ENCODE measurements around the gene EIF4B. TPM values are rescaled to one million over a fixed set of nuclear protein-coding genes. Genes with fewer than 3 reads are reported as not detected.

The EIF4B gene
- total and polyA plus RNA-seq, 8 donors, result 72.8 to 522 (median 418) TPM

DNA sequence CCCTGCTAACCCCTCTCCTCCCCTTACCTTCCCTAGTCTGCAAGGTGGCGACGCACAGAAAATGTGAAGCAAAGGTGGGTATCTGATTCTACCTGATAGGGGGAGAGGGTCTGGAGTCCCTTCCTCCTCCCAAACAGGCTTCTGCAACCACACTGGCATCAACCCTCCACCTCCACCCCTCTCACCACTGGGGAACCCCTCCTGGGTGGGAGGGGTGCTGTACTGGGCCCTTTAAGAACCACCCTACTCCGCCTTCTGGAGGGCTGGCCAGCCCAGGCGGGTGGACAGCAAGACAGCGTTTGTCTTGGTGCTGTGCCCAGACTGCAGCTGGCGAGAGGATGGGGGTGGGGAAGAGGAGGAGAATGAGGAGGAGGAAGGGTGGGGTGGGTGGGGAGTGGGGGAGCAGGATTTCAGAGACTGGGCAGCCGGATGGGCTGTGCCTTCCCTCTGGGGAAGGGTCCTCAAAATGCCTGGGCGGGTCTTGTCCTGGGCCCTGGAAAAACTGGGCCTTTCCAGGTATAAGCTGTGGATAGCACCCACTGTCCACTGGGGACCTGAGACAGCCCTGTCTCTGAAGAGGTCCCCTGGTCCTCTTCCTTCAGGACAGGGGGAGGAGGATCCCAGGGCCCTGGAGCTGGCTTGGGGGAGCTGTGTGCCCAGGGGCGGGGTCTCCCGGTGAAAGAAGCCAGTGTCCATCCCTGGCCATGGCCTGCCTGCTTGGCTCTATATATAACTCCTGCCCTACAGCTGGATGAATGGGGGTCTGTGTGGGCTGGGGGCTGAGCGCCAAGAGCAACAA is 46.4 kb downstream of the EIF4B start:
- FAIRE-seq (no peak), DNase-seq (peak; percentile 89 to 96 (median 94)), ATAC-seq (peak; percentile 39 to 48 (median 45))
- WGBS, 2 donors, result 17 to 18% methylated on average over 11 of the region's 11 CpGs
- H3K36me3 ChIP-seq, result no peaks in the 10 kb centered on the region
- peak overlapping the region in 3 of 4 donors; percentile 6 to 59 (median 40) for H3K4me3 ChIP-seq
- H3K27ac ChIP-seq, result peak overlapping the region; percentile 82 to 99 (median 98)
- peaks cover 40 to 53% (median 48%) of the 10 kb centered on the region in 3 donors for H3K4me1 ChIP-seq
- H3K9me3 ChIP-seq, result no peaks in the 10 kb centered on the region
- intact Hi-C loops (cut with DNase I), result no loop called here
- H3K27me3 ChIP-seq, result no peaks in the 10 kb centered on the region
- TF ChIP-seq, protein P1, sequence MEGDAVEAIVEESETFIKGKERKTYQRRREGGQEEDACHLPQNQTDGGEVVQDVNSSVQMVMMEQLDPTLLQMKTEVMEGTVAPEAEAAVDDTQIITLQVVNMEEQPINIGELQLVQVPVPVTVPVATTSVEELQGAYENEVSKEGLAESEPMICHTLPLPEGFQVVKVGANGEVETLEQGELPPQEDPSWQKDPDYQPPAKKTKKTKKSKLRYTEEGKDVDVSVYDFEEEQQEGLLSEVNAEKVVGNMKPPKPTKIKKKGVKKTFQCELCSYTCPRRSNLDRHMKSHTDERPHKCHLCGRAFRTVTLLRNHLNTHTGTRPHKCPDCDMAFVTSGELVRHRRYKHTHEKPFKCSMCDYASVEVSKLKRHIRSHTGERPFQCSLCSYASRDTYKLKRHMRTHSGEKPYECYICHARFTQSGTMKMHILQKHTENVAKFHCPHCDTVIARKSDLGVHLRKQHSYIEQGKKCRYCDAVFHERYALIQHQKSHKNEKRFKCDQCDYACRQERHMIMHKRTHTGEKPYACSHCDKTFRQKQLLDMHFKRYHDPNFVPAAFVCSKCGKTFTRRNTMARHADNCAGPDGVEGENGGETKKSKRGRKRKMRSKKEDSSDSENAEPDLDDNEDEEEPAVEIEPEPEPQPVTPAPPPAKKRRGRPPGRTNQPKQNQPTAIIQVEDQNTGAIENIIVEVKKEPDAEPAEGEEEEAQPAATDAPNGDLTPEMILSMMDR (IDR thresholded peaks at IDR 0.05), result no peak

DNA sequence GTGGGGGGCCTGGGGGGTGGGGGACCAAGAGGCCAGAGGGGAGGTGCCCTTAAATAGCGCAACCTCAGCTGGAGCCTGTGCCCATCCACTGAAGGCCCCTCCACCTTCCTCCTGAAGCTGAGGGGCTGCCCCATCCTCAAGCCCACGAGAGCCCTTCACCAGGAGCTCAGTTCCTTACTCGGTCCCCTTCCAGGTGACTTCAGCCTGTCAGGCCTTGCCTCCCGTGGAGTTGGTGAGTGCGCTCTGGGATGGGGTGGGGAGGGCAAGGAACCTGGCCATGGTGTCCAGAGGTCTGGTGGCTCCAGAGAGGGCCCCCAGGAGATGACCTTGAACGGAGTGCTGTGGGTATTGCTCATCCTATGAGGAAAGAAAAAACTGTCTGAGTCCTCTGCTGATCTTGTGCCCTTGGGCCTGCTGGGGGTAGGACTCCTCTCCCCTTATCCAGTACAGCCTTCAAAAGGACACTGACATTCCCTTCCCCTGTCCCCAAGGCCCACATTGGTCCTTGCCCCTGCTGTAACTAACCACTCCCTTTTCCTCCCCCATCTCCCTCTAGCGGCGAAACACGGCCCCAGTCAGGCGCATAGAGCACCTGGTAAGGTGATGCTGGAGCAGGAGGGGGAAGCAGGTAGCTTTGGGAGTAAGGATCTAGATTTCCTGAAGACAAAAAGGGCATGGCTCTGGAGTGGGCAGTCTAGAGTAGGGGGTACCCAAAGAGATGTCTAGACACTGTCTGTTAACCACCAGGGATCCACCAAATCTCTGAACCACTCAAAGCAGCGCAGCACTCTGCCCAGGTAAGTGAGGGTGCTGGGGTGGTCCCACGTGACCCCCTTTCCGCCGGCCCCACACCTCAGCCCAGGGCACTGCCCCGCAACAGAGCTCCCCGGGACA is 47.2 kb downstream of the EIF4B start:
- Histone ChIP-seq H3K9me3 (no peaks in the 10 kb centered on the region), H3K4me1 (peaks cover 33 to 45% (median 43%) of the 10 kb centered on the region in 3 donors), H3K27ac (peak overlapping the region; percentile 82 to 99 (median 98)), H3K4me3 (peak overlapping the region; percentile 31 to 59 (median 36)), H3K27me3 (no peaks in the 10 kb centered on the region), H3K36me3 (no peaks in the 10 kb centered on the region)
- TF ChIP-seq, protein P1 (IDR thresholded peaks at IDR 0.05), result peak; percentile 50 to 55 (median 53)
- intact Hi-C loops (cut with DNase I), result no loop called here
- ATAC-seq (peak; percentile 56 to 69 (median 59)), DNase-seq (peak in 5 of 6 donors; percentile 81 to 88 (median 87)), FAIRE-seq (no peak)
- 11 to 13% methylated on average over 16 of the region's 16 CpGs for WGBS, 2 donors

DNA sequence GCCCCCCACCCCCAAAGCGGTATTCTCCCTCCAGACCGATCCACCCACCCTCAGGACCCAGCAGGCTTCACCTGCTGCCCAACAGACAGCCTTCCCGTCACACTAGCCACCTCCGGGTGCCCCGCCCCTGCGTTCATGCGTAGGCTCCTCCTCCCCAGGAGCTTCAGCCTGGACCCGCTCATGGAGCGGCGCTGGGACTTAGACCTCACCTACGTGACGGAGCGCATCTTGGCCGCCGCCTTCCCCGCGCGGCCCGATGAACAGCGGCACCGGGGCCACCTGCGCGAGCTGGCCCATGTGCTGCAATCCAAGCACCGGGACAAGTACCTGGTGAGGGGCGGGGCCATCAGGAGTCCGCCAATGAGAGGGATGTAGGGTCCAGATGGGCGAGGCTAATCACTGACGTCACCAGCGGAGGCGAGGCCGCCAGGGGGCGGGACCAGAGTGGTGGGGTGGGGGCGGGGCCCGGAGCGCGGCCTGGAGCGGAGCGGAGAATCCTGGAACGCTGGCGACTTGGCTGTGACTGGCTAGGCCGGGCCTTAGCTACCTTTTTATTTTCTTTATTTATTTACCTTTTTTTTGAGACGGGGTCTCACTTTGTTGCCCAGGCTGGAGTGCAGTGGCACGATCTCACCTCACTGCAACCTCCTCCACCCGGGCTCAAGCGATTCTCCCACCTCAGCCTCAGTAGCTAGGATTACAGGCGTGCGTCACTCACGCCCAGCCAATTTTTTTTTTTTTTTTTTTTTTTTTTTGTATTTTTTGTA is 48.0 kb downstream of the EIF4B start:
- H3K4me3 ChIP-seq, result peak overlapping the region; percentile 31 to 59 (median 36)
- no peaks in the 10 kb centered on the region for H3K9me3 ChIP-seq
- H3K4me1 ChIP-seq, result peaks cover 27 to 37% (median 35%) of the 10 kb centered on the region in 3 donors
- ATAC-seq (peak; percentile 72 to 84 (median 80)), FAIRE-seq (no peak), DNase-seq (peak; percentile 96 to 98 (median 97))
- H3K36me3 ChIP-seq, result no peaks in the 10 kb centered on the region
- intact Hi-C loops (cut with DNase I), result no loop called here
- WGBS, 2 donors, result 2 to 6% methylated on average over 48 of the region's 48 CpGs
- H3K27ac ChIP-seq, result peak overlapping the region; percentile 82 to 99 (median 98)
- TF ChIP-seq, protein P1 (IDR thresholded peaks at IDR 0.05), result peak in 1 of 4 donors; percentile 16
- H3K27me3 ChIP-seq, result no peaks in the 10 kb centered on the region

DNA sequence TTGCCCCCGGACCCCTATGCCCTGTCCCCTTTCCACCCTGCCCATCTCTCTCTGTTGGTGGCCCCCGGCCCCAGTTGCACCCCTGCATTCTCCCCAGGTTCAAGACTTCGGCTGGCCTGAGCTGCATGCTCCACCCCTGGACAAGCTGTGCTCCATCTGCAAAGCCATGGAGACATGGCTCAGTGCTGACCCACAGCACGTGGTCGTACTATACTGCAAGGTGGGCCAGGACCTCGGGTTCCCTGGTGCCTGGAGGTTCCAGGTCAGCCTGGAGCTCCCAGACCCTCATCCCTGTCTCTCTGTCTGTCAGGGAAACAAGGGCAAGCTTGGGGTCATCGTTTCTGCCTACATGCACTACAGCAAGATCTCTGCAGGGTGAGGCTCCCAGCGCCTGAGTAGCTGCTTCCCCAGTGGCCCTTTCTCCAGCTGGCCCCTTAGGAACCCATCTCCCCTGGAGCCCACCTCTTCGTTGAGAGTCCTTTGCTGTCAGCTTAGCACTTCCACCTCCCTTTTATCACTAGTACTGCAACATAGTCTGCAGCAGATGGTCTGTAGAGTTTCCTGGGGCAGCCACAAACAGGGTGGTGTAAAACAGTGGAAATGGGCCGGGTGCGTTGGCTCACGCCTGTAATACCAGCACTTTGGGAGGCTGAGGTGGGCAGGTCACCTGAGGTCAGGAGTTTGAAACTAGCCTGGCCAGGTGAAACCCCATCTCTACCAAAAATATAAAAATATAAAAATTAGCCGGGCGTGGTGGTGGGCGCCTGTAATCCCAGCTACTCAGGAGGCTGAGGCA is 49.4 kb downstream of the EIF4B start:
- H3K4me3 ChIP-seq, result no peak overlapping the region
- no peak overlapping the region for H3K27ac ChIP-seq
- WGBS, 2 donors, result 79 to 84% methylated on average over 15 of the region's 15 CpGs
- no peaks in the 10 kb centered on the region for H3K36me3 ChIP-seq
- intact Hi-C loops (cut with DNase I), result no loop called here
- TF ChIP-seq, protein P1 (IDR thresholded peaks at IDR 0.05), result no peak
- H3K9me3 ChIP-seq, result no peaks in the 10 kb centered on the region
- no peak for FAIRE-seq
- H3K4me1 ChIP-seq, result peaks cover 23 to 32% (median 29%) of the 10 kb centered on the region in 3 donors
- ATAC-seq, result no peak
- DNase-seq, result peak in 4 of 6 donors; percentile 41 to 77 (median 47)
- H3K27me3 ChIP-seq, result no peaks in the 10 kb centered on the region

Measured in pancreas (tissue), 10 donors.